Esophagus mucosa (tissue), 1 donor: ENCODE data around the gene EFCAB8. TPM values are rescaled to one million over a fixed set of nuclear protein-coding genes. Genes with fewer than 3 reads are reported as not detected.
"Not testable (repeated sequence)": the region's sequence is repeated elsewhere in the genome, so short reads cannot be mapped to it uniquely, and the experiment has no call there.

Experiments
- ATAC-seq: fragments of 200-7000 bp; cut with Tn5 transposase; one replicate; pipeline ENCODE4 v1.9.1; 2020
- total RNA-seq: library from RNA; stranded (reverse); gene quantifications from one replicate; pipeline ENCODE4 v1.2.4, GENCODE V29; 2023
- donor health status: DM: yes; HTN: yes; CAD: no.

Gene EFCAB8
- total RNA-seq, 1 donor from 2014 or later = 0.48 TPM

DNA sequence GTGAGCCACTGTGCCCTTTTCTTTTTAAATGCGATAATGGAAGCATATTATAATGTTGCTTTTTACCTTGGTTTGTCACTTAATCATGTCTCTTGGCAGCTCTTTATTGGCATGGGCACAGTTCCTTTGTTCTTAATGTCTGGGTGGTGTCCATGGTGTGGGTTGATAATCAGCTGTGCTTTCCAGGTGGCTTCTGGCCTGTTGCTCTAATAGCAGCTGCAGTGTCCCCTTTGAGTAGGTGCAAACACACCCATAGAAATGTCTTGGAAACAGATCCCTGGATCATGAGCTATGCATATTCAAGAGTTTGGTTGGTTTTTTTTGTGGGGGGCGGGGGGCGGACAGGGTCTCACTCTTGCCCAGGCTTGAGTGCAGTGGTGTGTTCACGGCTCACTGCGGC lies 29.9 kb downstream of the EFCAB8 start:
- no peak for ATAC-seq

- ATAC-seq = no peak
These were observed 30.6 kb downstream of the EFCAB8 start for GRCh38 chr20:32889281-32889680.

GRCh38 chr20:32891491-32891890 lies 32.8 kb downstream of the EFCAB8 start:
- no peak for ATAC-seq

DNA sequence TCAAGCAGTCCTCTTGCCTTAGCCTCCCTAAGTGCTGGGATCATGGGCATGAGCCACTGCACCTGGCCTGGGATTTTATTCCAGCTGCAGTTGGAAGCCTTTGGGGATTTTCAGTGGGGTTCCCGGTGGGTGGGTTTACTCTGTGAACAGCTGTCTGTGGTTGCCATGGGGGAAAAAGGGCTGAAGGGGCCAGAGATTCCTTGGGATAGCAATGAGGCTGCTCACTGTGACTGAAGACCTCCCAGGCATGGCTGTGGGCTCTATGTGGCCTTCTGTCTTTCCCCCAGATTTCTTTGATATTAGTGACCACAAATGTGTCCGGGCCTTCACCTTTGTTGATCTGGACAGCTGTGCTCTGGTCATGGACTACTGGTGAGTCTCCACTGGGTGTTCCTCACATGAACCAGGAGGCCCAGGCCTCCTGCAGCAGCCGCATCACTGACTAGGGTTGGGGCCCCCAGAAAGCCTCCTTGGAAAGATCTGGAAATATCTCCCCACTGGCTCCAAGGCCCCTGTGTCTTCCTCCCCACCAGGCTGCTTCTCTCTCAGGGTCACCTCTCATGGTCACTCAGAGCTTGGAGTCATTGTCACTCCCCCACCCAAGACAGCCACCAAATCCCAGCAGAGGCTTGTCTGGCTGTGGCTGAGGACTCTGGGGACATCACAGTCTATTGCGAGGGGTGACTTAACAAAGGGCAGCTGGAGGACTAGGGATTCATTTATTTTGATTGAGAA lies 33.4 kb downstream of the EFCAB8 start:
- no peak for ATAC-seq

- no peak for ATAC-seq
These were observed 34.7 kb downstream of the EFCAB8 start for GRCh38 chr20:32893263-32894025.

- ATAC-seq = peak; percentile 19
These were observed 35.3 kb downstream of the EFCAB8 start for GRCh38 chr20:32894026-32894483.

DNA sequence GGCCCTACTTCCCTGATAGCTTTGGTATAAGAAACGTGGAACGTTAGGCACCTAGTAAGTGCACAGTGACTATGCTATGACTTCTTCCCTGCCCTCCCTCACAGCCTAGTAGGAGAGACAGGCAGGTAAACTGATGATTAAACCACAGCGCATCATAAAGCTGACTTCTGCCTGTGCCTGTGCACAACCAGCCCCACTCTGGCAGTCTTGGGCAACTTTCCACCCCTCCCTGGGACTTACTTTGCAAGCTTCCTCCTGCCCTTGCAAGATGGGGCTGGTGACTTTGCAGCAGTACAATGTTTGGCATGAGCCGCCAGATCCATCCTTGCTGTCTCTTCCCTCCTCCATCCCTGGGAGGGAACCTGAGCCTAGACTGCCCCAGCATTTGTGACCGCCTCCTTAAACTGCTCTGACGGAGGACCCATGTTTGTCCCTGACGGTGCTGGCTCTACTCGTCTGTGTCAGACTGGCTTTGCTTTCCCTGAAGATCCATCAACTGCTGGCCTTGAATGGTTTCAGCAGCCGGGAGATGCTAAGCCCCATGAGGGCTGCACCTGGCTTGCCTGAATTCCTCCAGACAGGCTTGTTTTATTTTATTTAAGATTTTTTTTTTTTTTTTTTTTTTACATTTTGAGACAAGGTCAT lies 36.1 kb downstream of the EFCAB8 start:
- peak; percentile 80 for ATAC-seq

GRCh38 chr20:32896521-32897280 lies 38.0 kb downstream of the EFCAB8 start:
- no peak for ATAC-seq

- ATAC-seq = no peak
These were observed 40.0 kb downstream of the EFCAB8 start for GRCh38 chr20:32898729-32899128.

DNA sequence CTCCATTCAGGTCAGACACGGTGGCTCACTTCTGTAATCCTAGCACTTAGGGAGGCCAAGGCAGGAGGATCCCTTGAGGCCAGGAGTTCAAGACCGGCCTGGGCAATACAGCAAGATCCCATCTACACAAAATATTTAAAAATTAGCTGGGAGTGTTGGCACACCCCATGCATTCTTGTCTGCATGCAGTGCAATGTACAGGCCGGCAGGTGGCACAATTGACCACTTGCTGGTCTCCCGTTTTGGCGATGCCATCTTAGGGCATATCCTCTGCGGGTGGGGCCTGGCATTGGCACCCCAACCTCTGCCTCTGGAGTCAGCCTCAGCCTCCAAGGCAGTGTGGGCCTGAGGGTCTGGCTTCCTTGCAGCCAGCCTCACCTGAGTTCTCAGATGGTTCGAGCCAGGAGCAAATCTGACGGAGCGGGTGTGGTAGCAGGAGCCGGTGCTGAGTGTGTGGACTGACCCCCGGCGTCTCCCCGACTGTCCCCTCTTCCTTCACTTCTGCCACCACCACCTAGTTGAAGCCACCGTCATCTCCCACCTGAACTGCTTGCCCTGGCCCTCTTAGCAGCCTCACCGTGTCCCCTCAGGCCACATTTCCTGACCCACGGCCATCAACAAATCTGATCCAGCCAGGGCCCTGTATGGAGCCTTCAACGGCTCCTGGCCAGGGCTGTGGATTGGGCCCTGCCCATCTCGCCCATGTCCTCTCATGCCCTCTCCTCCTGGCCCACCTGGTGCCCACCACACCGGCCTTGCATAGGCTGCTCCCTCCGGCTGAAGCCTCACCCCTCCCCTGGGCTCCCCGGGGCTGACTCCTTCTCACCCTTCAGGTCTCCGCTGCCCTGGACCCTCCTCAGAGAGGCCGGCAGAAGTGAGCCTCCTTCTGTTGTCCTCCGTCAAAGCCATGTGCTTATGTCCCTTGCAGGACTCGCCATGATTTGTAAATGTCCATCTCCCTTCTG lies 44.0 kb downstream of the EFCAB8 start:
- ATAC-seq = peak; percentile 81

GRCh38 chr20:32903666-32904175 lies 45.0 kb downstream of the EFCAB8 start:
- no peak for ATAC-seq

- ATAC-seq = not testable (repeated sequence)
These were observed 46.0 kb downstream of the EFCAB8 start for GRCh38 chr20:32904678-32905077.

DNA sequence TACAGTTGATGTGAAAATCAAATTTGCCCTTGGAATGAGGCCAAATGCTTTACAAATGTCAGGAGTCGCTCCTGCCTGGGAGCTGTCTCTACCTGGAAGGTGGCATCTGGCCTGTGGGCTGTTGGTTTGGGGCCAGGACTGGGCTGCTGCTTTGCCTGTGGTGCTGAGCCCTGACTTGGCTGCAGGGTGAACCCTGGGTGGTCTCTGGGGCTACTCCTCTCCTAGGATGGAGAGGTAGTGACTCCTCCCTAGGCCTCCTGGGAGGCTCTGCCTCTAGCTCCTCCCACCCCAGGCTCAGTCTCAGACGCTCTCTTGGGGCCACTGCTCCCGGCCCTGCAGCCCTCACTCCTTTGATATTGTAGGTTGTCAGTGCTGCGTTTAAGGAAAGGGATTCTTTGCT lies 47.5 kb downstream of the EFCAB8 start:
- ATAC-seq = no peak

GRCh38 chr20:32906871-32907495 lies 48.3 kb downstream of the EFCAB8 start:
- ATAC-seq = no peak

DNA sequence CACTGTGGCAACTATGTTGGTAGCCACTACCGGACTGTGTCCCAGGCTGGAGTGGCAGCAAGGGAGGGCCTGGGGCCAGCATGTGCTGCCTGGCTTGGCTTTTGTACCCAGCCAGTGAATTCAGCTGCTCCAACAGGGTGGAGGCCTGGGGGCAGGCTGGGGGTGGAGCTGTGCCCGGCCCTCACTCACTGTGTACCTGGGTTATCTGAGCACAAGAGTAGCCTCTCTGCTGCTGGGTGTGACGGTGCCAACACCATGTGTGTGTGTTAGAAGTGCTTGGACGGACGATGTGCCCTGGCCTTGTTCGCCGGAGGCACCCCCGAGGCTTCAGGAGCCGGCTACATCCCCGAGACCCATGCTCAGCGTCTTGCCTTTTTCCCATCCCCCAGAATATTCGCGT lies 49.2 kb downstream of the EFCAB8 start:
- ATAC-seq = no peak

DNA sequence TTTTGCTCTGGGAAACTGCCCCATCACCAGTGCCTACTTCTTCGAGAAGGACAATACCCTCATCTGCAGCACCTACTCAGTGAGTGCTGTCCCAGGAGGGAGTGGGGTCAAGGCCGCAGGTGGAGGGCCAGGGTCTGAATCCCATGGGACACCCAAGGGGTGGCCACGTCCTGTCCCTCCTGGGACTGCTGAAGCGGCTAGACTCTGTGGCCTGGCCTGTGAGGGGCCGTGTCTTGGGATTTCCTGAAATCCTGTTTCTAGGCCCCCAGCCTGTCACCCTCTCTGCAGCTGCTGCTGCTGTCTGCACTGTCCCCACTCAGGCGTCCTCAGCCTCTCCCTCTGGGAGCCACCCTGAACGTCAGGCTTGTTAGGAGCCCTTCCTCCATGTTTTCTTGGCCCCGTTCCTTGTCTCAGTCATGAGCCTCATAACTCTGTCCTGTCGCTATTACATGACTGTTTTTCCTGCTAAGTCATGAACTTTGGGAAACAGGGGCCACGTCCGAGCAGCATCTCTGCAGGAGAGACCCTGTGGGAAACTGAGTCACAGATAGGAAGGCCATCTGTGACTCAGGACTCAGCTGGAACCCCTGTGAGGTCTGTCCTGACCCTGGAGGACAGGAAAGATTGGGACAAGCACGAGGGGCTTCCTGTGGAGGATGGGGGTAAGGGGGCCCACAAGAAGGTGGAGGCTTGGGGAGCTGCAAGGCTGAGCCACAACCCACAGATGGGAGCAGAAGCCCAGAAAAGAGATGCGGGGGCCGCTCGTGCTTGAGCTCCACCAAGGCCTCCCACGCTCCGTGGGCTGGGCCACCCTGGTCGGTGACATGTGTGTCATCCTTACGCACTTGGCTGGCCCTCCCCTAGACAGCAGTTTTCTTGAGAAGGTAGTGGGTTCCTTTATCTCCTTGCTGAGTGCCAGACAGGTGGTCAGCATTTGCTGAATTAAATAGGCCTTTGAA lies 49.9 kb downstream of the EFCAB8 start:
- ATAC-seq = no peak

DNA sequence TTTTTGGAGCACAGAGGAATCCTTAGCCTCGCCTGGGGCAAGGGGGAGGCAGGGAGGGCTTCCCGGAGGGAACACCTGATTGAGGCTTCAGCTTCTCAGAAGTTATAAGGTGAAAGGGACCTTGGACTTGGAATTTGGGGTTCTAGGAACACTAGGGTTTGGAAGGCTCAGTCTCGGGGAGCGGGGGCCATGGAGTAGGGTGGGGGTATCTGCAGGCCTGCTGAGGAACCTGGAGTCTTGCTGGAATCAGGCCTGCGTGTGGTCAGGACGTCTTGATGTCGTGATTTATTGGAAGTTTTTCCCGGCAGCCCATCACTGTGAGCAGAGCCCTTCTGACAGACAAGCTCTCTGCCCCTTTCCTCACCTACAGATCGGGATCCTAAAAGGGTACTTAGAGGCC lies 50.7 kb downstream of the EFCAB8 start:
- ATAC-seq = no peak

DNA sequence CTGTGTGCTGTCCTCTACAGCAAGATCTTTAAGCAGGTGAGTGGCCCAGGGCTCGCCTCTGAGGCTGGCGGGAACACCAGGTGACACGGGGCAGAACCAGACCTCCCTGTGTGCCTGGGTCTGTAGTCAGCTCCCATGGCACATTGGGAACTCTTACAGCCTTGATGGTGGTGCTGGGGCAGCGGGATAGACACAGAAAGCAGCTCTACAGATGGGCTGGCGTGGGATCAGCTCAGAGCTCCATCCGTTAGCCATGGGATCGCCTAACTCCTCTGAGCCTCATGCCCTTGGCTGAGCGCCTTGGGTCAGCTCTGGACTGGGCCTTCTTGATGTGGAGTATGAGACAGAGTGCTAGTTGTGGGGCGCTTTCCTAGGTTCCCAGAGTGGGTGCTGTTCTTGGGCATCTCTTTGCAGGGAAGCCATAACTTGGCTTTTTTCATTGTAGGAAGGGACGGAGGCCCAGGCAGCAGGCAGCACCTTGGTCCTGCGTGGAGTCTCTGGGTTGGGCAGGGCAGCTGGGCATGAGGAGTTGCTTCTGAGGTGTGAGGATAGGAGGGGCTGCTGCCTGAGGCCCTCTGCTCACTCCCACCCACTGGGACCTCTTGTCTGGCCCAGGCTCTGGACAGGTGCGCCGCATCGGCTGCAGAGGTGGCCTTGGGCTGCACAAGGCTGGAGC lies 51.3 kb downstream of the EFCAB8 start:
- no peak for ATAC-seq

GRCh38 chr20:32911355-32911754 lies 52.6 kb downstream of the EFCAB8 start:
- no peak for ATAC-seq
